ENCODE measurements around the gene DDX42. TPM values are rescaled to one million over a fixed set of nuclear protein-coding genes. Genes with fewer than 3 reads are reported as not detected.

DDX42 gene
- polyA plus RNA-seq, 1 experiment = 141 TPM

- ChIA-PET POLR2A (interaction anchor here (0.5 to 1.5 kb wide), 10 partner anchors 18 to 661 kb away, joined by 3 to 12 read pairs (median 6); partner anchors contain the start of genes CCDC47 and DDX42), CTCF (interaction anchor here (0.6 to 1.5 kb wide), 7 partner anchors 10 to 1200 kb away, joined by 3 to 6 read pairs (median 4); partner anchors contain the start of gene CSHL1)
- Histone ChIP-seq H3K9me3 (ENCODE audit: control insufficient read depth, insufficient read depth, low read length) (peaks cover 8% of the 10 kb centered on the region), H3K27ac (ENCODE audit: low read depth, low read length) (peak overlapping the region; percentile 77), H3K4me3 (ENCODE audit: low read depth, low read length) (no peak overlapping the region), H3K27me3 (ENCODE audit: control insufficient read depth, insufficient read depth, low read length) (no peaks in the 10 kb centered on the region)
- TF ChIP-seq CTCF (IDR thresholded peaks at IDR 0.05; ENCODE audit: low read depth, low read length) = no peak
- no peak for DNase-seq (ENCODE audit: low read depth, low spot score)
Measured at GRCh38 chr17:63843910-63844677, 70.1 kb downstream of the DDX42 start.

GRCh38 chr17:63845509-63845908 lies 71.5 kb downstream of the DDX42 start:
- POLR2A ChIA-PET = no interaction called here
- no peak overlapping the region for H3K27ac ChIP-seq (ENCODE audit: low read depth, low read length)

GRCh38 chr17:63847525-63848249 lies 73.7 kb downstream of the DDX42 start:
- ChIA-PET POLR2A (no interaction called here), CTCF (no interaction called here)
- peaks cover 8% of the 10 kb centered on the region for H3K27me3 ChIP-seq (ENCODE audit: control insufficient read depth, insufficient read depth, low read length)
- no peak for TF ChIP-seq CTCF (IDR thresholded peaks at IDR 0.05; ENCODE audit: low read depth, low read length)
- no peak overlapping the region for H3K4me3 ChIP-seq (ENCODE audit: low read depth, low read length)
- no peak for DNase-seq (ENCODE audit: low read depth, low spot score)
- H3K27ac ChIP-seq (ENCODE audit: low read depth, low read length) = no peak overlapping the region
- H3K9me3 ChIP-seq (ENCODE audit: control insufficient read depth, insufficient read depth, low read length) = peaks cover 15% of the 10 kb centered on the region

More at GRCh38 chr17:63845509-63845908, 71.5 kb downstream of the DDX42 start:
- CTCF ChIA-PET = interaction anchor here (1.5 kb wide), 1 partner anchor 11 kb away, joined by 5 read pairs; no protein-coding TSS in a partner anchor
- DNase-seq (ENCODE audit: low read depth, low spot score) = no peak
- Histone ChIP-seq H3K9me3 (ENCODE audit: control insufficient read depth, insufficient read depth, low read length) (peaks cover 15% of the 10 kb centered on the region), H3K27me3 (ENCODE audit: control insufficient read depth, insufficient read depth, low read length) (peaks cover 4% of the 10 kb centered on the region), H3K4me3 (ENCODE audit: low read depth, low read length) (no peak overlapping the region)
- no peak for TF ChIP-seq CTCF (IDR thresholded peaks at IDR 0.05; ENCODE audit: low read depth, low read length)

GRCh38 chr17:63848834-63849689 lies 75.1 kb downstream of the DDX42 start:
- no peak overlapping the region for H3K27ac ChIP-seq (ENCODE audit: low read depth, low read length)
- CTCF ChIA-PET = interaction anchor here (0.5 to 1.0 kb wide), 8 partner anchors 11 to 296 kb away, joined by 3 to 10 read pairs (median 6); partner anchors contain the start of gene GH1
- peak; percentile 46 for TF ChIP-seq CTCF (IDR thresholded peaks at IDR 0.05; ENCODE audit: low read depth, low read length)
- POLR2A ChIA-PET = no interaction called here
- DNase-seq (ENCODE audit: low read depth, low spot score) = peak; percentile 37
- H3K27me3 ChIP-seq (ENCODE audit: control insufficient read depth, insufficient read depth, low read length) = peaks cover 16% of the 10 kb centered on the region
- peak overlapping the region; percentile 43 for H3K4me3 ChIP-seq (ENCODE audit: low read depth, low read length)
- H3K9me3 ChIP-seq (ENCODE audit: control insufficient read depth, insufficient read depth, low read length) = peaks cover 15% of the 10 kb centered on the region
